Esophagus muscularis mucosa (tissue), 3 donors: ENCODE measurements around the gene ARHGAP21.

Experiments
- EP300 ChIP-seq: sonication (generic); formaldehyde crosslinking; IDR thresholded peaks from one replicate; pipeline ENCODE4 v1.6.1; 2017; ENCODE audit warnings: antibody characterized with exemption
- POLR2AphosphoS5 ChIP-seq, 2 donors: sonication (generic); formaldehyde crosslinking; IDR thresholded peaks; one replicate each; pipeline ENCODE4 v1.6.1; 2017; ENCODE audit warnings: antibody characterized with exemption in 2 of 2

GRCh38 chr10:24695452-24695851 lies 28.2 kb downstream of the ARHGAP21 start:
- no peak for TF ChIP-seq EP300
- no peak for TF ChIP-seq POLR2AphosphoS5 (IDR thresholded peaks at IDR 0.05)
